Neutrophil (primary cell): ENCODE measurements around the gene FGF8.

Experiments used
- H3K27ac ChIP-seq: fragments of 200-600 bp; sonication (generic); 2 replicates; pipeline ENCODE4 v1.5.1; 2016; ENCODE audit warnings: mild to moderate bottlenecking, moderate library complexity
- H3K27me3 ChIP-seq: fragments of 200-600 bp; sonication (generic); 2 replicates; pipeline ENCODE4 v1.6.0; 2016; ENCODE audit warnings: mild to moderate bottlenecking
- H3K36me3 ChIP-seq: fragments of 200-600 bp; sonication (generic); 2 replicates; pipeline ENCODE4 v1.5.1; 2017
- H3K4me1 ChIP-seq, 2 experiments: fragments of 200-600 bp in 1 of 2; sonication (generic) in 1 of 2; 1 replicate in 1 of 2; 2 replicates in 1 of 2; pipeline versions ENCODE4 v1.5.1 to v1.6.1; 2013 to 2016; ENCODE audit warnings: low read depth in 1 of 2, low read length in 1 of 2, mild to moderate bottlenecking in 1 of 2, moderate library complexity in 1 of 2; ENCODE audit not compliant: control insufficient read depth in 1 of 2, insufficient read depth in 1 of 2
- H3K4me3 ChIP-seq, 2 experiments: fragments of 200-600 bp in 1 of 2; sonication (generic) in 1 of 2; 1 replicate in 1 of 2; 2 replicates in 1 of 2; pipeline ENCODE4 v1.5.1; 2013 to 2016; ENCODE audit warnings: low read depth in 1 of 2, low read length in 1 of 2, mild to moderate bottlenecking in 1 of 2, moderate library complexity in 1 of 2
- H3K9me3 ChIP-seq: fragments of 200-600 bp; sonication (generic); 2 replicates; pipeline ENCODE4 v1.5.1; 2016
- CTCF ChIP-seq: fragments of 200-600 bp; sonication (generic); IDR thresholded peaks from 2 replicates; pipeline ENCODE4 v1.5.1; 2016; ENCODE audit warnings: antibody characterized with exemption

Gene FGF8

DNA sequence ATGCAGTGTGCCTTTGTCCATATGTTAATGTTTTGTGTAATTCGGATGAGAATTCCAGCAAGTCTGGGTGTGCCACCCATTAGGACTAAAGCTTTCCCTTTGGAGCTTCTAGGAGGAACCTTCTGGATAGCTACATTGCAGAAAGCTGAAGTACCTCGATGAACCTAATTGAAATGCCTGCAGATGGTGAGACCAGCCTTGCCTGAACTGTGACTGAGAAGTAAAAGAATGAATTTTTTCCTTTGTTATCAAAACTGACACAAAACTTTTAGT, 49.9 kb downstream of the FGF8 start:
- no peaks in the 10 kb centered on the region for H3K36me3 ChIP-seq
- peaks cover 16% of the 10 kb centered on the region for H3K27me3 ChIP-seq
- H3K4me3 ChIP-seq: no peak overlapping the region
- H3K4me1 ChIP-seq: no peaks in the 10 kb centered on the region
- TF ChIP-seq CTCF: no peak
- no peak overlapping the region for H3K27ac ChIP-seq
- no peaks in the 10 kb centered on the region for H3K9me3 ChIP-seq

DNA sequence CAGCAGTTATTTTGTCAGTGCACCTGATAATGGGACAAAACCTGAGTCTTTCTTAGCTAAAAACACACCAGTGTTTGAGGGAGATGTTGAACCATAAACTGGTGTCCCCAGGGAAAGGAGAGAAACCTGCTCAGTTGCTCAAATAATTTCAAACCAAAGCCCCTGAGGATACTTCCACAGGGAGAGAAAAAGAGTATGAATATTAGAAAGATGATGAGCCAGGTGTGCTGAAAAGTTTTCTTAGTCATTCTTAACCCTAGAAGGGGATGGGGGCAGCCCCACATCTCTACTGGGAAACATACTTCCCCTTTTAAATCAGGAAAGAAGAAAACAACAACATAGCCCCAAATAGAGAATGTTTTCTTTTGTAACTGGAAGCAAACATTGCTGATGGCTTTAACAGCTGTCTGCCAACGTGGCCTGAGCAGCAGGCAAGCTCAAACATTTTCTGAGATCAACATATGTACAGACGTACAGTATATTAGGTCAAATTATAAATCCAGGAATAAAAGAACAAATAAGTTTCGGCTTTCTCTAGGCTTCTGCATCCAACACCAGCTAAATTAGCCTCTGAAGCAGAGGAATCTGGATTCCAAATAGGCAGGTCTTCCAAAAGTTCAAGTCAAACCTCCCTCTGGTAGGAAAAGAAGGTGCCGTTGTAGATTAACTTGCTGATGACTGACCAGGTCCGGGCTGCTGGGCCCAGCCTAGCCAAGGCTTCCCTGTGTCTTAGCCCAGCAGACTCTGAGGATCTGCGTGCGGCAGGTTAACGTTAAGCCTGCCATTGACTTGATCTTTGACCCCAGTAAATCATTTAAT, 50.4 kb downstream of the FGF8 start:
- Histone ChIP-seq H3K36me3 (no peaks in the 10 kb centered on the region), H3K27me3 (peaks cover 21% of the 10 kb centered on the region), H3K9me3 (no peaks in the 10 kb centered on the region), H3K27ac (no peak overlapping the region), H3K4me3 (no peak overlapping the region), H3K4me1 (no peaks in the 10 kb centered on the region)
- TF ChIP-seq CTCF: no peak

GRCh38 chr10:101724446-101724845, 51.5 kb downstream of the FGF8 start:
- H3K9me3 ChIP-seq: no peaks in the 10 kb centered on the region
- H3K27me3 ChIP-seq: peaks cover 30% of the 10 kb centered on the region
- no peak overlapping the region for H3K27ac ChIP-seq
- no peak overlapping the region for H3K4me3 ChIP-seq
- no peak for TF ChIP-seq CTCF
- H3K4me1 ChIP-seq: no peaks in the 10 kb centered on the region
- H3K36me3 ChIP-seq: no peaks in the 10 kb centered on the region

DNA sequence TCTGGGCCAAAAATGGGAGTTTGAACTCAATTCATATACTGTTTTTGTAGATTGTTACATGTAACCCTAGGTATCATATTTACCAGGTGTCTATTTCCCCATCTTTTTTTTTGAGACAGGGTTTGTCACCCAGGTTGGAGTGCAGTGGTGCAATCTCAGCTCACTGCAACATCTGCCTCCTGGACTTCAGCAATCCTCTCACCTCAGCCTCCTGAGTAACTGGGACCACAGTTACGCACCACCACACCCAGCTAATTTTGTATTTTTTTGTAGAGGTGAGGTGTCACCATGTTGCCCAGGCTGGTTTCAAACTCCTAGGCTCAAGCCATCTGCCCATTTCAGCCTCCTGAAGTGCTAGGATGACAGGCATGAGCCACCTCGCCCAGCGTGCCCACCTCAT, 52.7 kb downstream of the FGF8 start:
- no peaks in the 10 kb centered on the region for H3K4me1 ChIP-seq
- TF ChIP-seq CTCF: no peak
- H3K4me3 ChIP-seq: no peak overlapping the region
- H3K36me3 ChIP-seq: no peaks in the 10 kb centered on the region
- H3K9me3 ChIP-seq: no peaks in the 10 kb centered on the region
- no peak overlapping the region for H3K27ac ChIP-seq
- peaks cover 43% of the 10 kb centered on the region for H3K27me3 ChIP-seq

GRCh38 chr10:101721806-101722205, 54.1 kb downstream of the FGF8 start:
- TF ChIP-seq CTCF: no peak
- Histone ChIP-seq H3K9me3 (no peaks in the 10 kb centered on the region), H3K4me3 (no peak overlapping the region), H3K36me3 (no peaks in the 10 kb centered on the region), H3K27me3 (peaks cover 43% of the 10 kb centered on the region), H3K27ac (no peak overlapping the region), H3K4me1 (no peaks in the 10 kb centered on the region)
